Glomerular visceral epithelial cell (primary cell): Measurements from ENCODE around the gene TGFB3.
"Not testable (repeated sequence)": the region's sequence is repeated elsewhere in the genome, so short reads cannot be mapped to it uniquely, and the experiment has no call there.

Experiments used
- DNase-seq: peaks from one replicate; pipeline ENCODE4 v3.0.0-alpha.2; 2016; ENCODE audit errors: extremely low spot score

TGFB3 gene

DNA sequence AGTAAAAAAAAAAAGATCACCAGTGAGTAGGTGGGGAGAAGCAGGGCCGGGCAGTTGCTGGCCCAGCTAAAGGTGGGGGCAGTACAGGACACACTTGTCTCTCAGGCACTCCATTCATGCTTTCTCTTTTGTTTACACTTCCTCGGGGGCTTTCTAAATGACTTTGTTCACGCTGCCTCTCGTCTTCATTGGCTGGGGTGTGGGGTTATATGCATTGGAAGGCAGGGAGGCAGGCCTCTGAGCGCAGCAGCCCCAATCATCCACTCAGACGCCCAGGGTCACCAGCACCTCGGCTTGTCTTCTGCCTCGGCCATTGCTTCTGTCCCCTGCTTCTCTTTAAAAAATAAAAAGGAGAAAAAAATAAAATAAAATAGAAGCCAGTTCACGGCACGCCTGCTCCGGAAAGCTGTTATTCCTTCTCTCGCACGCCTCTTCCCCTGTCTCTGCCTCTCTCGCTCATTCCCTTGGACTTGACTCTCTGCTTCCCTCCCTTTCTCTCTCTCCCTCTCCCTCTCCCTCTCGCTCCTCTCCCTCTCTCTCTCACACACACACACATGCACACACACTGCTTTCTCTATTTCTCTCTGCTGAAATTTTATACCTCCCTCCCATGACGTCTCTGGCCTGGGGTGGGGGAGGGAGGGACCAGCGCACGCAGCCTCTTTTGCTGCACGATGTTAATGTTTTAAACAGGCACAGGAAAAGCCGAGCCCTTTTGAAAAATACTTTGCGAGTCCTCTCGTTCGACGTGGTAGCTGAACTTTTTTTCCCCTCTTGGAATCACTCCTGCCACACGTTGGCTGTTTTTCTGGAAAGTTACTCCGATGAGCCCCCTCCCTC, at the start of gene TGFB3:
Gene TGFB3 (minus strand): TSS at position 570 of the 840 bp plus-strand sequence. CDS start 1,102 bp downstream, outside the sequence.
- peak; percentile 86 for DNase-seq

DNA sequence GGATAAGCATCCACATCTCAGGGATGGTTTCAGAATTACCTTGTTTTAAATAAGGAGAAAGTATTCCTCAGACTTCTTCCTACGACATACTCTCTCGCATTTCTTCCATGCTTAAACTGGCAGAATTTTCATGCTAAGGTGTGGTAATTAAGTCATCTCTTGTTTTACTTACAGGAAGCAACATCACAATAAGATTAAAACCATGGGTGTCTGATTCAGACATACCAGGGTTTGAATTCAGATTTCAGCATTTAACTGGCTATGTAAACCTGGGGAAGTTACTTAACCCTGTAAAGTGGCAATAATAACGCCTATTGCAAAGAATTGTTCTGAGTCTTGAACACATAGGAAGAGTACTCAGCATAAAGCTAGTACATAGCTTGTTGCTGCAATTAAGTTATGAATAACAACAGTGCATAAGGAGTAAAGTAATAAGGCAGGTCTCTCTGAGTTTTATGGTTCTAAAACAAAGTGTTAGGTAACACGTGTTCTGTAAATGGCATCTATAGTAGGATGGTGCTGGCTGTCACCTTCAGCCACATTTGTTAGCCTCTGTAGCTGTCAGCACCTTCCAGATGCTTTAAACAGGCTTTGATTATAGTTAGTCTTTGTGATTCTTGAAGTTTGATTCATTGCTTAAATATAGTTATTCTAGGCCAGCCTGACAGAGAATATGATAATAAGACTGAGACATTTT, 42.6 kb upstream of the TGFB3 start:
- DNase-seq = no peak

DNA sequence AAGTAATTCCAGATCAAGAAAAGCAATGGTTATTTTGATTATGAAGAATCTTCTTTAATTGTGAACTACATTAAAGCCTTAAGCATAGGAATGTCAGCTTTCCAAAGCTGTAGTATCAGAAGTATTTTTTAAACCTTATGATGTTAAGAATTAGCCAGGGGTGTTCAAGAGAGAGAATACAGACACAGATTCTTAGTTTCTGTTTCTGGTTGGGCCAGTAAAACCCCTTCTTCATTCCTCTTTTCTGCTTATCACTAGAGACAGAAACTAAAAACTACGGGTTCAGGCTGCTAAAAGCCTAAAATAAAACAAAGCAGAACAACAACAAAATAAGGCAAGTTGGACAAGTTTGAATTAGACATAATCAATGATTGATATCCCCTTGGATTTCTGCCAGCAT, 42.0 kb upstream of the TGFB3 start:
- DNase-seq = no peak

DNA sequence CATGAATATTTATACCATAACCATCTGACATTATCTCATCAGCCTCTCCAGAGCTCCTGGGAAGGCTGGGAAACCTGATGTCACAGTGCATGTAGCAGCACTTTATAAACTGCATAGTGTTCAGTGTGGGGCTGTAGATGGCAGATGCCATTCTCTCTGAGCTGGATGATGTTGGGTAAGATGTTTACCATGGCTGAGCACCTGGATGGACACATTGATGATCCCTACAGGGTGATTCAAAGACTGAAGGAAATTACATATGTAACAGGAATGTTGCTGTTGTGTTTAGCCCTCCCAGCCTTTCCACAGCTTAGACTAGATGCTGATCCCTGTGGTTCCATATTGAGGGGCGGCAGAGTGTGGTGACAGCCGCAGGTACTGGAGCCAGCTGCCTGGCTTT, 41.2 kb upstream of the TGFB3 start:
- DNase-seq = no peak

DNA sequence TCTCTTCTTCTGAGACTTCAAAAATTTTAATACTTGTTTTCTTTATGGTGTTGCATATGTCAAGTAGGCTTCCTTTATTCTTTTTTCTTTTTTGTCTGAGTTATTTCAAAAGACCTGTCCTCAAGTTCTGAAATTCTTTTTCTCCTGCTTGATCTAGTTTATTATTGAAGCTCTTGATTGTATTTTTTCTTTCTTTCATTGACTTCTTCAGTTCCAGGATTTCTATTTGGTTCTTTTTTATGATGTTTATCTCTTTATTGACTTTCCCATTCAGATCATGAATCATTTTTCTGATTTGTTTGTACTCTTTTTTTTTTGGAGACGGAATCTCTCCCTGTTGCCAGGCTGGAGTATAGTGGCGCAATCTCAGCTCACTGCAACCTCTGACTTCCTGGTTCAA, 37.9 kb upstream of the TGFB3 start:
- DNase-seq = no peak

DNA sequence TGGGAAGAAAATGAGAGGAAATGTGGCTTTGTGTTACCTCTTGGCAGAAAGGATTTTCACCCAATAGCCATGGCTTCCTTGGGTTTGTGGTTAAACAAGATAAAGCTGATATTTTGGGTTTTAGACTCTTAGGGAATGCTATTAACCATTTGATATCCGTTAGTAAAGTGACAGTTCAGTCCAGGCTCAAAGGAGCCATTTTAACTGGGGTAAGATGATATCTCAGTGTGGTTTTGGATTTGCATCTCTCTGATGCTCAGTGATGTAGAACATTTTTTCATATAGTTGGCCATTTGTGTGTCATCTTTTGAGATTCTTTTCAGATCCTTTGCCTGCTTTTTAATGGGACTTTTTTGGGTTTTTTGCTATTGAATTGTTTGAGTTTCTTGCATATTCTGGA, 33.9 kb upstream of the TGFB3 start:
- no peak for DNase-seq

DNA sequence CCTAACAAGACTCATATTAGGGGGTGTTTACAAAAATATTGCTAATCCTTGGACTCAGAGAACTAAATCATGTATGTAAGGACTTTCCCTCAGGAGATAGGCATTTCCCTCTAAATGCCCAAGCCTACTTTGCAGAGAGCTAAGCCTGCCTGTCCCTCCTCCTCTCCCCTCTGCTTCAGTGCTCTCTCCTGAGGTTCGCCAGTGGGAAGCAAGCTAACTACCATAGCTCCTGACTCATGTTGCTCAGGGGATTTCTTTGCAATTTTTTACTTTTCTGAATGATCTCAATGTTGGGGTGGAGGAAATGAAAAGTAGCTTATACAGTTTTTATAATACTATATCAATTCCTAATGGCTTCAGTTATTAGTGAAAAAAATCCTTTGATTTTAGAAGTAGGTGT, 33.4 kb upstream of the TGFB3 start:
- peak; percentile 7 for DNase-seq

DNA sequence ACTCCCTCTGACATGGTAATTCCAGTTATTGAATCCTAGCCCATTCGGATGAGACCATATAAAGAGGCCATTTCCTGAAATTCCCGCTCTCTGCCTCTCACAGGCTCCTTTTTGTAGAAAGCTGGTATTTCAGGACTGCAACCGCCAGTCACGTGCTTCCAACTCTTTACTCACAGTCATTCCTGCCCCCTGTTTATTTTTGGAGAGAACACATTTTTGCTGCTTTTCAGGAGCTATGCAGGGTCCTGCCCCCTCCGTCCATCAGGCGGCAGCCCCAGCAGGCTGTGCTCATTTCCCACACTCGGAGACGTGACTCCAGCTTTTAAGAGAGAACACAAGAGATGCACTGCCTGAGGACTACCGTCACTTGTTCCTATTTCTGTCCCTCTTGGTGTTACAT, 30.6 kb upstream of the TGFB3 start:
- no peak for DNase-seq

DNA sequence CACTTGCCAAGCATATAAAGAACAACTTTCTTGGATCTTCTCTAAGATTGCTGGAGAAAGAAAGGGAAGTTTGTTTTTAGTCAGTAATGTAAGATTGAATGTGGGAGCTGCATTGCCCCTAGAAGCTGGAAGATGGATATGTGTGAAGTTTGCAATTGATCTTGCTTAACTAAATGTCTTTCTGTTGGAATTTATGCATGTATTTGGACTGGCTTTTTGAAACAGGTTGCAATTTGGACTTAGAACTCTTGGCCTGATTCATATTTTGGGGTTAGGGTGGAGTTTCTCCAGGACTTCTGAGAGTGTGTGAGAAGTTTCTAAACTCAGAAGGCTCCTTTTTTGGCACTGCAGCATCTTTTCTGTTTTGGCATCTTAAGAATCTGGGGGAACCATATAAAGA, 30.1 kb upstream of the TGFB3 start:
- DNase-seq = no peak

DNA sequence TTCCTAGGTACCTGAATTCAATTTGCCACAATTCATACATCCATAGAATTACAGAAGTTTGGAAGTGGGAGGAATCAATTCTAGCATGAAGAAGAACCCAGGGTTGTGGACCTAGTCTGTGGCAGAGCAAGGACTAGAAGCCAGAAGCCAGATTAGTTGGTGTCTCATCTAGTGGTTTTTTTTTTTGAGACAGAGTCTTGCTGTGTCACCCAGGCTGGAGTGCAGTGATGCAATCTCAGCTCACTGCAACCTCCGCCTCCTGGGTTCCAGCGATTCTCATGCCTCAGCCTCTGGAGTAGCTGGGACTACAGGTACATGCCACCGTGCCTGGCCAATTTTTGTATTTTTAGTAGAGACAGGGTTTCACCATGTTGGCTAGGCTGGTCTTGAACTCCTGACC, 27.8 kb upstream of the TGFB3 start:
- DNase-seq = not testable (repeated sequence)

DNA sequence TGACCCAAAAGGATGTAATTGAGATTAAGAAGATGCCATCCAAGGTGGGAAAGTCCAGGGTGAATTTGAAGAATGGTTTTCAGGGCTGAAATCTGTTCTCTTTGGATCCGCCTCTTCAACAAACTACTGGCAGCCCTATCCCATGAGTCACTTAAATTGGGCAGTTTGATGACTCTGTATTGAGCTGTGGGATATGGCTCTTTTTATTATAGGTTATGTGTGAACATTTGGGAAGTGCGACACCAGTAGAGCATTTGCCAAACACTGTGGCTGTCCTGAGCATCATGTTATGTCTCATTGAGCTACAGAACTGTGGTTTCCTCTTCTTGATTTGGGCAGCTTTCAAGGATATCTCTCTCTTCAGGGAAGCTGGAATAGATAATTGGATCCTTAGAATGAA, 26.1 kb upstream of the TGFB3 start:
- no peak for DNase-seq

DNA sequence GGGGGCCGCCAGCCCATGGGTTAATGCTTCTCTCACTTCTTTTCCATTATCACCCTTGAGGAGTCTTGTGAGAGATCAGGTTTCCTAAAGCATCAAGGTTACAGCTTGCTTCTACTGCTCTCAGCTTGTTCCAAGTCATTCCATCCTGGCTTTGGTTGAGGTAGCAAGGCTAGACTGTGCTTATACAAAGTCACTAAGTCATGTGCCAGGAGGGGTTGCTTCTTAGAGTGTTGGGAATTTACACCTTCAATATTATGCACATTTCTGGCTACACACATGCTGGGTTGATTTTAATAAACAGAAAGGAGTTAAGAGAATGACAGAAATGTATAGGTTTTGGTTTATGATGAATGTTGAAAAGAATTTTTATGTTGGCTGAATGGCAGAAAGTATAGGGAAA, 25.6 kb upstream of the TGFB3 start:
- DNase-seq = no peak

DNA sequence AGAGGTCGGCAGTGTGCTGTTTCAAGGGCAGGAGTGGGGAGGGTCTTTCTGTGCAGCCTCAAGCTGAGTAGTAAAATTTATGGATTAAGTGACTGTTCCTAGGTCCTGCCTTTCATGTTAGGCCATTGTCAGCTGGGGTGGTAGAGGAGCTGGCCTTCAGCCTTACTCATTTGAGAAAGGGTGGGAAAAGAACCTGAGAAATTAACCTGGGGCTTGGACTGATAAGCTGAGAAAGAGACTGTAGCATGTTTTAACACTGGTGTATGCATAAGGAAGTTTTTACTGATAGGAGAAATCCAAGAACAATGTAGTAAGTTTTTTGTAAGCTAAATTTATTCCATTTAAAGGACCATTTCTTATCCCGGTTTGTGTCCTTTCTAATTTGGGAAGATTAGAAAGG, 24.5 kb upstream of the TGFB3 start:
- DNase-seq = no peak

DNA sequence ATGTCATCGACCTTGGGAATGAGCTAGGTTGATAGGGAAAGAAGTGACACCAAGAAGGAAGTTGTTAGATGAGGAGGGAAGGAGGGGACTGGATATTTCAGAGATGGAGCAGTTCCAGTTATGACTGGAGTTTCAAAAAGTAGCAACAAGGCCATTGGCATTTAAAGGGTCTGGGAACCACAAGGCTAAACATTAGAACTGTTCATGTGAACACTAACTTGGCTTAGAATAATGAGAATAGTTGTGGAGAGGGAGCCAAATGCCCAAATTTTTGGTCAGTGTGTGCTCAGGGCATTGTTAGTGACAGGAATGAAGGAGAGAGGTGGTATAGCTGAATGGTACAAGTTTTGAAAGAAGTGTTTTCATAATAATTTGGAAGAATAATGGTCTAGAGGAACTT, 20.6 kb upstream of the TGFB3 start:
- no peak for DNase-seq

DNA sequence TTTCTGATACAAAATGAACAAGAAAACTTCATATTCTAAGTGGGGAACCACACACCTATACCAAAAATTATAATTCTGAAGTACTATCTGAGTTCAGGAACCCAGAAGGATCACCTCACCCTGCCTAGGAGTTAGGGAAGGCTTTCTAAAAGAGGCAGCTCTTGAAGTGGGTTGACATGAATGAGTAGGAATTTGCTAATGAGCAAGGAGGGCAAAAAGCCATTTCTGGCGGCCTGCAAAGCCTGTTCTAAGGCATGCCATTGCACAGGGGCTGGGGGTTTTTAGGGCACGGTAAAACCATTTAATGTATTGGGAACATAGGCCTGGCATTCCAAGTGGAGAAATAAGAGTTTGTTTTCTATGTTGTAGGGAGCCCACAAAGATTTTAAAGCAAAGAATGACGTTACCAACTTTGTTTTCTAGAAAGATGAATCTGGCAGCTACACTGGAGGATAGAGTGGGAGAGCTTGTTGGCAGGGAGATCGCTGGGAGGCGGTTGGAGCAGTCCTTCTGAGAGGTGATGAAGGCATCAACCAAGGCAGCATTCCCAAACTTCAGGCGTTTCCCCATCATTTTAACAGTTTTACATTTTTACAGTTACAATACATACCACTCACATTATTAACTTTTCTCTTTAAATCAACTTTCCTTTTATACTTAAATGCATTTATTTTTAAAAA, 17.9 kb upstream of the TGFB3 start:
- DNase-seq = no peak

DNA sequence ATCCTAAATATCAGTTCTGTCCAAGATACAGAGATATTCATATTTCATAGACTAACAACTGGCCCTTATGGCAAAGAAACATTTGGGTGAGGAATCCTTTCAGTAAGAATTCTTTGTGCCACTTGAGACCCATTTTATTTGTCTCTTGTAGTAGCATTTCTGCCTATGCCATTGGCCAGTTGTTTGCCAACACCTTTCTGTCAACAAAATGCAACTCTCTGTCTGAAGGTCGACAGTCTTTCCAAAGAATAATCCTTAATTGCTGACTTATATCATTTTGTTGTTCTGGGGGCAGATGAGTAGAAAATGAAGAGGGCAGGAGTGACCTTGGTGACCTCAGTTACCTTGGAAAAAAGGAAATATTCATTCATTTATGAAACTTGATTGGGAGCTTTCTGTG, 14.7 kb upstream of the TGFB3 start:
- no peak for DNase-seq

DNA sequence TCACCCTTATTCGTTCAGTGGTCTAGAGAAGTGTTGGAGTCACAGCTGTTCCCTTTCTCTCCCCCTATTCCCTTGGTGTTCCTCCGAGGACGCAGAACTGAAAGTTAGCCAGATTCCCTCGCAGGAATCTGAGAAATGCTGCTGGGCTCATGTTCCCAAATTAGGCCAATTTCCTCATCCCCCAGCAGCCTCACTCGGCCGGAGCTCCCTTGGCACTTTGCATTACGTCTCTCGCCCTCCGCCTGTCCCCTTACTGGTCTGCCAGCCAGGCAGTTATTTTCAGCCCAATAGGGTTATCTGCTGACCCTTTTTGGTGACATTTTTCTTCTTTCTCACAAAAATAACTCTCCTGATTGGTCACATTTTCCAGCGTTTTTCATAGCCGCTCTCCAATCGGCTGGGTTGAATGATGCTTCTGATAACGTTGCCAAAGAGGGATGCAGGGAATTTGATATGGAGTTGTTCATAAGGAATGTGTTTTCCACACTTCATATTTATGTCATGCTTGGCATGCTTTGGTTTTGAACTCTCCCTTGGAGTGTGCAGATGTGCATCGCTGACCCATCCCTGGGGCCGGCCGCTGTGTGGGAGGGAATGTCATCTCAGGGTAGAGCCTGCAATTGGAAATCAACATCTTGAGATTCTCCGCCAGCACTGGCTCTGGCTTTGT, 13.7 kb upstream of the TGFB3 start:
- no peak for DNase-seq

DNA sequence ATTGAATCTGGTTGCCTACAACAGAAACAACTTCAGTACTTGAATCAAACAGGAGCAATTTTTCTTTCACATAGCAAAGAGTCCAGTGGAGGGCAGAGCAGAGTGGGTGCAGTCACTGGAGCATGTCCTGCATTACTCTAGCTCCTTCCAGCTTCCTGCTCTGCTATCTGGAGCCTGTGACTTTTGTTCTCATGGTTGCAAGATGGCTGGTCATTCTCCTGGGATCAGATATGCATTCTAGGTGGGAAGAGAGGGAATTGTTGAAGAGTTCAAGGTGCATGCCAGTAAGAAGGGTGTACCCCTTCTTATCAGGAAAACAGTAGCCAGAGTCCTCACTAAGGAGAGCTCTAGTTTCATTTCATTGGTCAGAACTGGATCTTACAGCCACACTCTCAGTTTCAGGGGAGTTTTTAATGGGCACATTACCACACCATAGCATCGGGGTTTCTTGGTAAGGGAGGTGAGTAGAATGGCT, 11.8 kb upstream of the TGFB3 start:
- peak; percentile 44 for DNase-seq

DNA sequence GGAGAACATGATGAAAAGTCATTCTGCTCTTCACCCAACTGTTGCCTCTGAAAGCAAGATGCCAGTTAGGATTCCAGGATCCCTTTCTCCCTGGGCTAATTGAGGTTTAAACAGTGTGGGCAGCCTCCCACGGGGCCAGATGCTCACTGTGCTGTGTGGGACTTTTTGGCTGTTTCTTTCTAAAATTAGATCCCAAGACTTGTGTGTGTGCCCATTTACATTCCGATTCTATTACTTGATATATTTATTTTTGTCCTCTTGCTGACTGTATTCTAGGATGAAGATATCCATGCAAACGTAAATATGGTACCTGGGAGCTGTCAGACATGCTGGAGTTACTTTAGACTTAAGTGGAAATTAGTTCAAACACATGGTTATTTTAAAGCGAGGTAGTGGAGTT, 10.0 kb upstream of the TGFB3 start:
- DNase-seq = no peak

DNA sequence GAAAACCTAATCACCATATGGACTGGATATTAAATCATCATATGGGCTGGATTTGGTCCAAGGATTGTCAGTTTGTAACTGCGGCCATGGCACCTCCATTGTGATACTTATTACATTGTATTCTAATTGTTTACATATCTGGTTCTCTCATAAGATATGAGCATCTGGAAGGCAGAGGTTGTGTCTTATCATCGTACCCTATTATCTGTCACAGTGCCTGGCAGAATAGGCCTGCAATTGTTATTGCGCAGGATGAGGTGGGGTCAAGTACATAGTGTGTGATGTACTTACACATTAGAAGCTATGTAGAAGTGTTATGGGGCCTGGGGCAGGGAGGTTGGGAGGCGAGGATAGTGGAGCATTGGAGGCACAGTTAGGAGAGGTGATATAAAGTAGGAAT, 8.5 kb upstream of the TGFB3 start:
- no peak for DNase-seq

DNA sequence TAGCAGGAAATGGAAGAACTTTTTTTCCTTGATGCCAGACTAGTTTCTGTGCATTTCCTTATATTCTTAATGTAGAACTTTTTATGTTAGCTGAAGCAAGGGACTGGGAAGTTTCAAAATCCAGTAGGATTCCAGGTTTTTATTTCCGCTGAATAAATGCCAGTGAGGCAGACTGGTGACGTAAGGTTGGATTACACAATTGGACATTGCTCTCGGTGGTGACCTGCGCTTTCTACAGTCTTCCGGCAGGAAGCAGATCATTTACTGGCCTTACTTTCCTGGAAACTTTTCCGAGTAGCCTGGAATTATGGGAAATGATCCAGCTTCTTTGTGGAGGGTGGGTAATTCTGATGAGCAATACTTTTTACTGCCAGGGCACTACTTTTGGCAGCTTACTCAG, 7.3 kb upstream of the TGFB3 start:
- no peak for DNase-seq
